ENCODE measurements around the gene ATP6V0E1.

Gene ATP6V0E1

GRCh38 chr5:172957458-172957857, 26.1 kb upstream of the ATP6V0E1 start:
- no peak for DNase-seq

DNA sequence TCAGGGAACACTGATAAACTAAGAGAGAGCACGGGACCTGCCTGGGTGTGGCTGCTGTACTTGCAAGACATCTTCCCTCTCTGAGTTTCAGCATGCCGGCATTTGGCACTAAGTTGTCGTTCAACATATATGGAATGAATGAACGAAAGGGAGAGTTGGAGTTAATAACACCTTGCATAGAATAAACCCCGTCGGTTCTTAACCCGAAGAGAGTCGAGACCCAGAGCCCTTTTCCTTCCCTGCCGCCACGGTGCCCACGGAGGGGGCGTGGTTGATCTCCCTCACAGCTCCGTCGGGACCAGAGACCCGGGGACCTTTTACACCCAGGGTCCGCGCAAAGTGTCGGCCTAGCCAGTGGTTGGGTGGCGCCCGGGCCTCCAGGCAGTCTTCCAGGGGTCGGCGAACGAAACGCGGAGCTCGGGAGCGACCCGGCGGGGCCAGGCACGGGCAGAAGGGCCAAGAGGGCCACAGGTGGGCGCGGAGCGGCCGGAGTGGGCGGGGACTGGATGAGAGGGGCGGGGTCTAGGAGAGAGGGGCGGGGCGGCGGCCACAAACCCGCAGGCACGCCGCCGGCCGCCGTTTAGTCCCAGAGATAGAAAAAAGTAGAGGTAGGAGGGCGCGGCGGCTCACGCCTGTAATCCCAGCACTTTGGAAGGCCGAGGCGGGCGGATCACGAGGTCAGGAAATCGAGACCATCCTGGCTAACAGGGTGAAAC, 25.1 kb upstream of the ATP6V0E1 start:
- peak; percentile 73 for DNase-seq

DNA sequence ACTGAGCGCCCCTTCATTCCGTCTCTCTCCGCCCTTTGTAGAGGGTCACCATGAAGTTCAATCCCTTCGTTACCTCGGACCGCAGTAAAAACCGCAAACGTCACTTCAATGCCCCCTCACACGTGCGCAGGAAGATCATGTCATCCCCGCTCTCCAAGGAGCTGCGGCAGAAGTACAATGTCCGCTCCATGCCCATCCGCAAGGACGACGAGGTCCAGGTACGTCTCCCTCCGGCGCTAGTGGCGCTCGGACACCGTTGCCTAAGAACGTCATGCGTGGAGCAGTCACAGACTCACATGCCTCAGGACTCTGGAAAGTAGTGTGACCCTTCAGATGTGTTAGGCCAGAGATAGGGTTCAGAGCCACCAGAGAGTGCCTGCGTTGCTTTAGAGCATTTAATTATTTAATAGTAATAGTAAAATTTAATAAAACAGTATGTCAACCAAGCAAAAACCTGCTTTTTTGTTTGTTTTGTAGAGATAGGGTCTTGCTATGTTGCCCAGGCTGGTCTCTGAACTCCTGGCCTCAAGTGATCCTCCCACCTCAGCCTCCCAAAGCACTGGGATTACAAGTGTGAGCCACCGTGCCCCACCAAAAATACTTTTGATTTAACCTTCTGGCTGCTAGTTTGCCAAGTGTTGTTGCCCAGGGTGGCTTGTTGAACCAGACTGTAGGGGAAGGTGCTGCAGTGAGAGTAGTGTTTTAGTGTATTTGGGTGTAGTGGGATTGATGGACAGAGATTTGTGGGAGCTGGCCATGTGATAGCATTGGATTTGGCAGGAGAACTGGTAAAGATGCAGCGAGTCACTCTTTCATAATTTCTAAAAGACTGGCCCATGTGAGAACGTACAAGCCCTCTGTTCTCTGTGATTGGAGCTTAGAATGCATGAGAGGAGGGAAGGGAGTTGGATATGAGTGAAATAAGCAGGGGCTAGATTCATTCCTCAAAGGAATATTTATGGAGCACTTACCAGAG, 23.5 kb upstream of the ATP6V0E1 start:
- no peak for DNase-seq

DNA sequence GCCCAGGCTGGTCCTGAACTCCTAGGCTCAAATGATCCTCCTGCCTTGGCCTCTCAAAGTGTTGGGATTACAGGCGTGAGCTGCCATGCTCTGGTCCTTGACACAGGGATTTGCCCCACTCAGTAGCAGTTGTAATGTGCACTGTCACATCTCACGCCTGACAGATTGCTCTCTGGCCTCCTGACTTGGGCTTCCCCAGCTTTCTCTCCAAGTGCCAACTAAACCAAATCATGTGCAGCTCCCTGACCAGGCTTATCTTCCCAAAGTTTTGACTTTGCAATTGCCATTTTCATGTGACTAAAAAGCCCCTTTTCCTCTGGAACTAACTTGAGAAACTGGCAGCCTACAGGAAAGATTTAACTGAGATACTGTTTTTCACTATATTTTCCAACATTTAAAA, 13.7 kb upstream of the ATP6V0E1 start:
- no peak for DNase-seq

DNA sequence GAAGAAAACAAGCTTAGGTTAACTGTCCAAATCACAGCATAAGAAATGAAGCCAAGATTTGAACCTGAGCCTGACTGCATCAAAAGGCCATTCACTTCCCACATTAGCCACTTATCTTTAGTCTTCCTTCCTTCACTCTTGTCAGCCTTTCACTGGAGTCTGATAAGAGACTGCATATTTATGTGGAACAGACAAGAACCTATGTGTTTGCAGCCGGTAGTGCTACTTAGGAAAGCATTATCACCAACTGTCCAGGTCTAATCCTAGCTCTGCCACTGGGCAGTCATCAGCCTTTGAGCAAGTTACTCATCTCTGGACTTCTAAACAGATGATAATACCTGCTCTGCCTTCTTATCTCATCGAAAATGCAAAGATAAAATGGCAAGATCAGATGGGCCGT, 12.1 kb upstream of the ATP6V0E1 start:
- no peak for DNase-seq

DNA sequence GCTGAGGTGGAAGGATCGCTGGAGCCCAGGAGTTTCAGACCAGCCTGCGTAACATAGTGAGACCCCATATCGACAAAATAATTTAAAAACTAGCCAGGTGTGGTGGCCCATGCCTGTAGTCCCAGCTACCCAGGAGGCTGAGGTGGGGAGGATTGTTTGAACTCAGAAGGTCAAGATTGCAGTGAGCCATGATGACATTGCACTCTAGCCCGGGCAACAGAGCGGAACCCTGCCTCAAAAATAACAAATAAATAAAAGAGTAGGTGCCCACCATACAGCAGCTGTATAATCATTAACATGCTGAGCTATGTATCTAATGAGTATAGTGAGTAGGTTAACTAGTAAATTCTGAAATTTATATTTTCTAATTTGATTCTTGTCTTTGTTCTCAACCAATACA, 11.0 kb upstream of the ATP6V0E1 start:
- no peak for DNase-seq

DNA sequence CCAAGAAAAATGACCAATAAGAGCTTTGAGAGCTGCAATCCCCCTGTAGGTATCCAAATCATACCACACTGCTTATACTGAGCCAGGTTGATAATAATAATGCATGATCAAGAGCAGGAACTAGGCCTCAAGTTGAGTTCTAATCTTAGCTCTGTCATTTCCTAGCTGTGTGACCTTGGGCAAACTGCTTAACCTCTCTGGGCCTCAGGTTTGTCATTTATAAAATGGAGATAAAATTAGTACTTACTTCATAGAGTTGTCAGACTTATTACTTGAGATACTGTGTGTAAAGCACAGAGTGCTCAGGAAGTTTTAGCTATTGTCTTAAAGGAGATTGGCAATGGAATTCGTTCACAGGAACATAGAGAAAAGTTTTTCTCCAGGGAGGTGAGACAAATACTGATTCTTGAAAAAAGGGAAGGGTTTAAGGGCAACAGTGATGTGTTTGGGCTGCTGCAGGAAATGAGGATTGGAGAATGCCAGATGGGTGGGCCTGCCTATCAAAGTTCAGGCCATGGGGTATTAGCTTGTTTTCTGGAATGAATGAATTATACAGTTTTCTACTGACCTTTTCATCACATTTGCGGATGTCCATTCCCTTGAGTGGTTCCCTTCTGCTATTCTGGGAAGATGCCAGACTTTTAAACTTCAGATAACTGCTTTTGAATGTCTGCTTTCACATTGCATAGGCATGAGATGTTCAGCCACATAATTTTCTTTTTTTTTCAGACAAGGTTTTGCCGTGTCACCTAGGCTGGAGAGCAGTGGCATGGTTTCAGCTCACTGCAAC, 10.2 kb upstream of the ATP6V0E1 start:
- DNase-seq: no peak

DNA sequence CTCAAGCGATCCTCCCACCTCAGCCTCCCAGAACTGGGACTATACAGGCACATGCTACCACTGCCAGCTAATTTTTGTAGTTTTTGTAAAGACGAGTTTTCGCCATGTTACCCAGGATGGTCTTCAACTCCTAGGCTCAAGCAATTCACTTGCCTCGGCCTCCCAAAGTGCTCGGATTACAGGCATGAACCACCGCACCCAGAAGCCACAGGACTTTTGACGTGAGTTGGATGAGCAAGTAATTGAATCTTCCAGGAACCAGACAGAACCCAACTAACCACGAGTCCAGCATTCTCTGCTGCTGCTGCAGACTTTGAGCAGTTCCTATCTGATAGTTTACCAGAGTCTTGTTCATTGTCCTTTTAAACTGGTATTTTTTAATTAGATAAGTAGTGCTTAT, 9.6 kb upstream of the ATP6V0E1 start:
- DNase-seq: no peak

DNA sequence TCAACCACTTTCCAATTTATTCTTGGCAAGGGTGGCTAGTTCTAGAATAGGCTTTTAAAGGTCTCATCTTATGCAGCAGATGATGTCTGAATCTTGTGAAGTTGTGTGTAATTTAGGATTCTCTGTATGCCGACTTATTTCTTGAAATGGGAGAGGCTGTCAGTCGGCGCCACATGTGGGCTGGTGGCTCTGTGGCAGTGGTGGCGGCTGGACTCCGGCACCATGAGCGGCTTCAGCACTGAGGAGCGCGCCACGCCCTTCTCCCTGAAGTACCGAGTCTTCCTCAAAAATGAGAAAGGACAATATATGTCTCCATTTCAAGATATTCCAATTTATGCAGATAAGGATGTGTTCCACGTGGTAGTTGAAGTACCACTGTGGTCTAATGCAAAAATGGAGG, 8.3 kb upstream of the ATP6V0E1 start:
- no peak for DNase-seq

GRCh38 chr5:172979778-172980177, 3.8 kb upstream of the ATP6V0E1 start:
- no peak for DNase-seq

GRCh38 chr5:172981931-172982330, 1.6 kb upstream of the ATP6V0E1 start:
- DNase-seq: no peak

DNA sequence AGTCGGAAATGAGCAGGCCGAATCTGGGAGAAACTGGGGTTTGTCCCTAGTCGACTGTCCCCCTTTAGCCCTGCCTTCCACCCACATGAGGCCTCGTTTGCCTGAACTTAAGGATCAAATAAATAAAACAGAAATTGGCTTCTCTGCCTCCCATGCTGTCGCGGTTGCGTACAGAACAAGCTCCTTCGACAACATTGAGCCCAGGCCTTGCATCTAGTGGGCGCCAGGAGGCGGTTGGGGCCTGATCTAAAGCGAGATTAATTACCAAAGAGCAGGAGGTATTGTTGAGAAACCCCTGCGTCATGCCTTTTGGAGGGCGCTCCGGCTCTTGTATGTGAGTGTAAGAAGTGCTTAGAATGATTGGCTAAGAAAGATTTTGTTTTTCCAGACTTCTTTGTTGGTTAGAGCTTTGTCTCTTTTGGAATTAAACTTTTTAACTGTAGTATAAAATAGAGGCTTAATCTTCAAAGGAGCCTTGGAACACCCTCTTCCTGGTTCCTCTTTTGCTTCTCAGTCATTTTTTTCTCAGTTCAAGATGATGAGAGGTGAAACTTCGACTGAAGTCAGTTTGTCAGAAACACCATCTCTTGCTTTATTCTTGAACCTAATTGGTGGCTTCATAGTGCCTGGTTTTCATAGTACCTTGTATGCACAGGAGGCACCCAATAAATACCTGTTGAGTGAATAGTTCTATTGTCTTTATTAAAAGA, 828 bp downstream of the ATP6V0E1 start:
- peak; percentile 71 for DNase-seq

DNA sequence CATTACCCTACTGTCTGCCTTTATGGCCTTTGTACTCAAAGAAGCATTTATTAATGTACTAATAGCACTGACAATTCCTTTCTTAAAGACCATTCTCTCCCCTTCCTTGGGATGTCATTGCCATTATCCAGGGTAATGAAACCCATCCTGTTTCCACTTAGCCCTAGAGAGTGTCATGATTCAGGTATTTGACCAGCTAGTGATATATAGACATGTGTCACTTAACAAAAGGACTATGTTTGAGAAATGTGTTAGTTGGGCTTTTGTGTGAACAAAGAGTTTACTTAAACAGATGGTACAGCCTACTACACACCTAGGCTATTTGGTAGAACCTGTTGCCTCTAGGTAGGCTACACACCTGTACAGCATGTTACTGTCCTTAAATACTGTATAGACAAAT, 2.0 kb downstream of the ATP6V0E1 start:
- no peak for DNase-seq

DNA sequence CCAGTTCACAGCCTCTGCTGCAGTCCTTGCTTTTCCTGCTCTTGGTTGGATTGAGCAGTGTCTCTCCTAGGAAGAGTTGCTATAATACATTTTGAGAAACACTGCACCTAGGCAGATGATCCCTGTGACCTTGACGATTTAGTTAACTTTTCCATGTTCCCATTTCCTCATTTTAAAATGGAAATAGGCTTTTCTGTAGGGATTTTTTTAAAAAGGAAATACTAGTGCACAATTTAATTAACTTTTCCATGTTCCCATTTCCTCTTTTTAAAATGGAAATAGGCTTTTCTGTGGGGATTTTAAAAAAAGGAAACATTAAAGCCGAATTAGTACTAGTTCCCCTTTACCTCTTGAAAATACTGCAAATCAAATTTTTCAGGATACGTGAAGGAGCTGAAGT, 4.7 kb downstream of the ATP6V0E1 start:
- DNase-seq: no peak

GRCh38 chr5:172990776-172991175, 7.2 kb downstream of the ATP6V0E1 start:
- no peak for DNase-seq

GRCh38 chr5:172994405-172994804, 10.8 kb downstream of the ATP6V0E1 start:
- DNase-seq: no peak

DNA sequence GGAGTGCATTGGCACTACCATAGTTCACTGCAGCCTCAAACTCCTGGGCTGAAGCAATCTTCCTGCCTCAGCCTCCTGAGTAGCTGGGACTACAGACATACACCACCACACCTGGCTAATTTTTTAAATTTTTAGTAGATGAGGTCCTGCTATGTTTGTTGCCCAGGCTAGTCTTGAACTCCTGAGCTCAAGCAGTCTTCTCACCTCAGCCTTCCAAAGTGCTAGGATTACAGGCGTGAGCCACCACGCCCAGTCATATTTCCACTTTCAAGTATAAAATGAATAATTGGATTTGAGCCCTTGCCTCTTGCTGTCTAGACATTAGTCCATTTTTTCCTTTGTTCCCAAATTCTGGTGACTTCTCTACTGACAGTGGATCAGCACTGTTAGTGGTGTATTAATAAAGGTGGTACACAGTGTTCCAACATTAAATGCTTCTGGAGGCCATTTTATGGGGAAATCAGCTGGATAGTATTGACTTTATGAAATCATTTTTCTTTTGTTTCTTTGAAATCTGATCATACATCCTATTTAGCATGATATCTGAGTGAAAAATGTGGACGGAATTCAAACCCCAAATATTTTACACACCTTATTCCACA, 15.9 kb downstream of the ATP6V0E1 start:
- DNase-seq: no peak

DNA sequence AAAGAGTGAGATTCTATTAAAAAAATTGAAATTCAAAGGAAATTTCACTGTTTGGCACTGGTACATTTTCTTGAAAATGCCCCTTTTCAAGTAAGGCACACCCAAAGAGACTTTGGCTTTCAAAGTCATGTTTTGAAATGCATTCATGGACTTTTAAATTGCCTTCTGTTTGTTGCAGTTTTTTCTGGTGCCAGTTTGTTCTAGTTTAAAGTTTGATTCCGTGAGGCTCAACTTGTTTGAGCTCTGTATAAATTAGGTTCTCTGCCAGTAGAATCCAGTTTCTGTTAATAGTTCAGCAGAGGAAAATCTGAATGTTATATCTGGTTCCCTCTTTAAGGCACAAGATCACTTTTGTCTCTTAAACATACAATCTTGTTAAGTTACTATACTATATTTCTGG, 16.4 kb downstream of the ATP6V0E1 start:
- DNase-seq: no peak

DNA sequence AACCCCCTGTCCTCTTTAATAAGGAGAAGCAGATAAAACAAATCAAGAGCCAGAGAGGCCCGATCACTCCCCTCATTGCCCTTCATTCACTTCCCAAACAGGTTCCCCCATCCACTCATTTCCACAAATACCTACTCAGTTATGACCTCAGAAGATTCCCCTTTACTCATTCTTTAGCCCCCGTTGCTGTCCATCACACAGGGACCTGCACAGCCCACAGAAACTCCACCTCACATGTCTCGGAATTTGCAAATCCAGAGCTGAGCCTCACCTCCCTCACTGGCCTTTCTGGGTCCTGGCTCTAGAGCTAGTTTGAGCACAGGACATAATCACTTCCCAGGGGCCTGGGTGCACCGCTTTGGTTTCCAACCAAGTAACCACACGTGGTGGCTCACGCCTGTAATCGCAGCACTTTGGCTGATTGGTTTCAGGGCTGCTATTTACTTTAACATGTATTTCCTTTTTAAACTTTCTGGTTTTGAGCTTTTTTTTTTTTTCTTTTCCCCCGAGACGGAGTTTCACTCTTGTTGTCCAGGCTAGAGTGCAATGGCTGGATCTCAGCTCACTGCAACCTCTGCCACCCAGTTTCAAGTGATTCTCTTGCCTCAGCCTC, 17.8 kb downstream of the ATP6V0E1 start:
- peak; percentile 14 for DNase-seq

GRCh38 chr5:173003360-173003759, 19.8 kb downstream of the ATP6V0E1 start:
- peak; percentile 8 for DNase-seq

DNA sequence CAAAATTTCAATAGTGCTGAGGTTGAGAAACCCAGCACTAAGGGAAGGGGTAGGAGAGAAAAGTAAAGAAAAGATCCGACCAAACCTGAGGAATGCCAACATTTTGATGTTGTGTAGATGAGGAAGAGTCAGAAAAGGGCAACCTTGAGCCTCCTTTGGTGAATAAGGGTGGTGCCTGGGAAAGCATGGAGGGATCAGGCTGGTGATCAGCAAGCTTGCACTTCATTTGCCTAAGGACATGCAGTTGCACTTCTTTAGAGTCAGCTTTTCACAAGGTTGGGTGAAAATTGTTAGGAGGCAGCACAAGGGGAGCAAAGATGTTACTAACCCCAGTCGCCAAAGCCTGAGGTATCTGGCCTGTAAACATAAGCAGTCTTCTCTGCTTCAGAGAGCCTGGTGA, 20.4 kb downstream of the ATP6V0E1 start:
- DNase-seq: no peak

- DNase-seq: no peak
These were observed 20.9 kb downstream of the ATP6V0E1 start for GRCh38 chr5:173004447-173004846.
